H1 (cell line): ENCODE data around the gene LRCH3.

Source experiments
- CHD1 ChIP-seq: IDR thresholded peaks from 2 replicates; pipeline ENCODE4 v1.6.1; 2012; ENCODE audit warnings: low read depth, low read length, improper control_type of control experiment
- EZH2 ChIP-seq: fragments of 200-600 bp; sonication (generic); IDR thresholded peaks from 2 replicates; pipeline ENCODE4 v1.7.1; 2012; ENCODE audit warnings: low read depth, mild to moderate bottlenecking, moderate library complexity, low read length, inconsistent platforms; ENCODE audit not compliant: severe bottlenecking
- HDAC2 ChIP-seq, 2 experiments: fragments of 300-600 bp in 1 of 2; sonication (generic) in 1 of 2; IDR thresholded peaks; 2 replicates each; pipeline ENCODE4 v1.6.1; 2011 to 2012; ENCODE audit warnings: low read depth in 2 of 2, low read length in 2 of 2, mild to moderate bottlenecking in 2 of 2, moderate library complexity in 2 of 2, borderline replicate concordance in 1 of 2, inconsistent platforms in 1 of 2
- MAFK ChIP-seq: IDR thresholded peaks from 2 replicates; pipeline ENCODE4 v1.6.1; 2012; ENCODE audit warnings: low read depth, mild to moderate bottlenecking, improper control_type of control experiment, low read length
- NRF1 ChIP-seq: IDR thresholded peaks from 2 replicates; pipeline ENCODE4 v1.6.1; 2011; ENCODE audit warnings: mild to moderate bottlenecking, low read depth, low read length, improper control_type of control experiment
- POLR2AphosphoS5 ChIP-seq: IDR thresholded peaks from 2 replicates; pipeline ENCODE4 v1.6.1; 2011; ENCODE audit warnings: low read depth, low read length
- RFX5 ChIP-seq: IDR thresholded peaks from 2 replicates; pipeline ENCODE4 v1.6.1; 2011; ENCODE audit warnings: low read depth, low read length, improper control_type of control experiment, borderline replicate concordance
- SIN3A ChIP-seq, 2 experiments: IDR thresholded peaks in 1 of 2; conservative IDR thresholded peaks in 1 of 2; 2 replicates each; pipeline ENCODE4 v1.6.1; 2011 to 2012; ENCODE audit warnings: low read length in 2 of 2, improper control_type of control experiment in 1 of 2, low read depth in 1 of 2, mild to moderate bottlenecking in 1 of 2
- SUZ12 ChIP-seq: fragments of 200-600 bp; sonication (generic); IDR thresholded peaks from 2 replicates; pipeline ENCODE4 v1.6.1; 2012; ENCODE audit warnings: mild to moderate bottlenecking, inconsistent platforms, low read length, moderate library complexity, mixed read lengths
- TAF1 ChIP-seq: IDR thresholded peaks from 2 replicates; pipeline ENCODE4 v1.6.1; 2011; ENCODE audit warnings: mild to moderate bottlenecking, low read depth, low read length
- YY1 ChIP-seq: IDR thresholded peaks from 2 replicates; pipeline ENCODE4 v1.6.1; 2011; ENCODE audit warnings: low read depth, mild to moderate bottlenecking, low read length
- TF ChIP-seq, protein P1 (sequence below), 3 experiments: IDR thresholded peaks; 1 replicate in 2 of 3; 2 replicates in 1 of 3; pipeline versions ENCODE4 v1.5.1 to v1.6.1; 2011; ENCODE audit warnings: low read length in 3 of 3, mild to moderate bottlenecking in 3 of 3, inconsistent platforms in 2 of 3, low read depth in 1 of 3, moderate library complexity in 1 of 3; ENCODE audit not compliant: insufficient read depth in 1 of 3; ENCODE audit errors: control extremely low read depth in 1 of 3

DNA sequence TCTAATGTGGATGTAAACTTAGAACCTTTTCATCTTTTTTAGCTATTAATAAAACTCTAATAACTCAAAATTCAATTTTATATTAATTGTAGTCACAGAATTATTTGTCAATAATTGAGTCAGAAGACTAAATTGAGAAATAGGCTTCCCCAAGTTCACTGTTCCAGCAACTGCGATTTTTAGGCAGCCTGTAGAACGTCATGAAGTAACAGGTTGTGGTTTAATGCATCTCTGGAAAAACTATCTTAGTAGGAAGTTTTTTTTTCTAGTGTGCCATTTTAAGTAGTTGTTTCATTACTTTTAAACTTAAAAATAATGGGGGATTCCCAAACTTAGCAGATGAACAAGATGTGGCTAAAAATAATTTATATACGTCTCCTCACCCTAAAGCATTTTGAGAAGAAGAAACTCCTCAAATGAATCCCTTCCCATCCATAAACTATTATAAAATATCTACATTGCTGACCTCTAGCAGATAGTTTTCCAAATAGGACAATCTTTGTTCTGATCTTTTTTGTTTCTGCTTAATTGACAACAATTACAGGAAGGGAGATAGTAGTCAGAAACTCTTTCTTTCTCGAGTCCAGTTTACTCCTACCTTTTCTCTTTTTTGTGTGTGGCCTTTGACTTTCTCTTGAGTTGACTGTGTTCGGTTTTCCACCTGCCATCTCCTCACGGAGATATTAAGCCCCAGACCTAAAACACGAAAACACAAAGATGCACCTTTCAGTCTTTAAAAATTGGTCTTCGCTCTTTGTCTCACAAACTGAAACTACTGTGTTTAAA lies 43.1 kb downstream of the LRCH3 start:
- TF ChIP-seq POLR2AphosphoS5, result no peak
- no peak for TF ChIP-seq HDAC2 (IDR thresholded peaks at IDR 0.05; ENCODE audit: borderline replicate concordance in 1 of 2, low read depth in 2 of 2, low read length in 2 of 2)
- TF ChIP-seq, protein P1, sequence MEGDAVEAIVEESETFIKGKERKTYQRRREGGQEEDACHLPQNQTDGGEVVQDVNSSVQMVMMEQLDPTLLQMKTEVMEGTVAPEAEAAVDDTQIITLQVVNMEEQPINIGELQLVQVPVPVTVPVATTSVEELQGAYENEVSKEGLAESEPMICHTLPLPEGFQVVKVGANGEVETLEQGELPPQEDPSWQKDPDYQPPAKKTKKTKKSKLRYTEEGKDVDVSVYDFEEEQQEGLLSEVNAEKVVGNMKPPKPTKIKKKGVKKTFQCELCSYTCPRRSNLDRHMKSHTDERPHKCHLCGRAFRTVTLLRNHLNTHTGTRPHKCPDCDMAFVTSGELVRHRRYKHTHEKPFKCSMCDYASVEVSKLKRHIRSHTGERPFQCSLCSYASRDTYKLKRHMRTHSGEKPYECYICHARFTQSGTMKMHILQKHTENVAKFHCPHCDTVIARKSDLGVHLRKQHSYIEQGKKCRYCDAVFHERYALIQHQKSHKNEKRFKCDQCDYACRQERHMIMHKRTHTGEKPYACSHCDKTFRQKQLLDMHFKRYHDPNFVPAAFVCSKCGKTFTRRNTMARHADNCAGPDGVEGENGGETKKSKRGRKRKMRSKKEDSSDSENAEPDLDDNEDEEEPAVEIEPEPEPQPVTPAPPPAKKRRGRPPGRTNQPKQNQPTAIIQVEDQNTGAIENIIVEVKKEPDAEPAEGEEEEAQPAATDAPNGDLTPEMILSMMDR (IDR thresholded peaks at IDR 0.05; ENCODE audit: control extremely low read depth in 1 of 3, insufficient read depth in 1 of 3, low read depth in 1 of 3, low read length in 3 of 3), result no peak
- TF ChIP-seq MAFK, result no peak
- TF ChIP-seq EZH2, result no peak
- TF ChIP-seq YY1, result no peak
- TF ChIP-seq SIN3A (conservative IDR thresholded peaks at IDR 0.05 in 1 of 2, IDR thresholded peaks at IDR 0.05 in 1 of 2; ENCODE audit: low read depth in 1 of 2, low read length in 2 of 2), result no peak
- TF ChIP-seq TAF1, result no peak
- no peak for TF ChIP-seq RFX5
- no peak for TF ChIP-seq SUZ12
- no peak for TF ChIP-seq CHD1
- TF ChIP-seq NRF1, result no peak
